ENCODE measurements around the gene FLNB. TPM values are rescaled to one million over a fixed set of nuclear protein-coding genes. Genes with fewer than 3 reads are reported as not detected.

Gene FLNB
- total and polyA plus RNA-seq, 8 donors = 80.1 to 126 (median 93.3) TPM

- Histone ChIP-seq H3K27me3 (no peaks in the 10 kb centered on the region), H3K9me3 (no peaks in the 10 kb centered on the region), H3K4me1 (no peaks in the 10 kb centered on the region), H3K36me3 (peaks cover 0 to 48% of the 10 kb centered on the region in 2 donors), H3K27ac (no peak overlapping the region), H3K4me3 (no peak overlapping the region)
- TF ChIP-seq CTCF (IDR thresholded peaks at IDR 0.05) = no peak
- no peak for ATAC-seq
- no peak for DNase-seq
- intact Hi-C loops (cut with DNase I) = no loop called here
Measured at GRCh38 chr3:58094657-58095056, 86.4 kb downstream of the FLNB start.

GRCh38 chr3:58095603-58096138 lies 87.4 kb downstream of the FLNB start:
- no peak overlapping the region for H3K4me3 ChIP-seq

GRCh38 chr3:58098531-58098930 lies 90.3 kb downstream of the FLNB start:
- H3K27me3 ChIP-seq = no peaks in the 10 kb centered on the region
- intact Hi-C loops (cut with DNase I) = no loop called here
- TF ChIP-seq CTCF (IDR thresholded peaks at IDR 0.05) = no peak

More at GRCh38 chr3:58095603-58096138, 87.4 kb downstream of the FLNB start:
- intact Hi-C loops (cut with DNase I) = no loop called here
- no peaks in the 10 kb centered on the region for H3K4me1 ChIP-seq
- peaks cover 0 to 52% of the 10 kb centered on the region in 2 donors for H3K36me3 ChIP-seq
- H3K27me3 ChIP-seq = no peaks in the 10 kb centered on the region
- no peaks in the 10 kb centered on the region for H3K9me3 ChIP-seq
- DNase-seq = no peak
- peak; percentile 30 for ATAC-seq
- no peak for TF ChIP-seq CTCF (IDR thresholded peaks at IDR 0.05)
- no peak overlapping the region for H3K27ac ChIP-seq

GRCh38 chr3:58099865-58100264 lies 91.6 kb downstream of the FLNB start:
- H3K4me1 ChIP-seq = no peaks in the 10 kb centered on the region
- intact Hi-C loops (cut with DNase I) = no loop called here
- H3K4me3 ChIP-seq = no peak overlapping the region
- H3K9me3 ChIP-seq = no peaks in the 10 kb centered on the region
- ATAC-seq (no peak), DNase-seq (no peak)
- no peak for TF ChIP-seq CTCF (IDR thresholded peaks at IDR 0.05)
- peaks cover 0 to 80% of the 10 kb centered on the region in 2 donors for H3K36me3 ChIP-seq
- no peaks in the 10 kb centered on the region for H3K27me3 ChIP-seq
- no peak overlapping the region for H3K27ac ChIP-seq

More at GRCh38 chr3:58098531-58098930, 90.3 kb downstream of the FLNB start:
- ATAC-seq = no peak
- peaks cover 0 to 67% of the 10 kb centered on the region in 2 donors for H3K36me3 ChIP-seq
- H3K4me1 ChIP-seq = no peaks in the 10 kb centered on the region
- no peak for DNase-seq
- no peak overlapping the region for H3K27ac ChIP-seq
- no peaks in the 10 kb centered on the region for H3K9me3 ChIP-seq
- no peak overlapping the region for H3K4me3 ChIP-seq

GRCh38 chr3:58101499-58102389 lies 93.5 kb downstream of the FLNB start:
- intact Hi-C loops (cut with DNase I) = no loop called here
- no peaks in the 10 kb centered on the region for H3K9me3 ChIP-seq
- no peaks in the 10 kb centered on the region for H3K4me1 ChIP-seq
- H3K27ac ChIP-seq = peak overlapping the region in 1 of 2 donors; percentile 19
- H3K4me3 ChIP-seq = no peak overlapping the region
- ATAC-seq = peak; percentile 70
- no peak for DNase-seq
- no peaks in the 10 kb centered on the region for H3K27me3 ChIP-seq
- peaks cover 0 to 79% of the 10 kb centered on the region in 2 donors for H3K36me3 ChIP-seq
- TF ChIP-seq CTCF (IDR thresholded peaks at IDR 0.05) = no peak

Measured in left lung (tissue), 10 donors.